Activated T-helper 1 cell treated with anti-CD3 and anti-CD28 coated beads, Interleukin-12 subunit alpha, Interleukin-12 subunit beta, Interleukin-2, Interleukin-4 antibody, amounts not matched to agents 30 ng/mL and 10 ng/mL and 1 ng/mL, durations not matched to agents 14 hours and 24 hours and 36 hours (primary cell): ENCODE data around the gene SLC22A1. TPM values are rescaled to one million over a fixed set of nuclear protein-coding genes. Genes with fewer than 3 reads are reported as not detected.

Source experiments
- total RNA-seq: library from RNA; stranded (reverse); gene quantifications from 2 replicates; pipeline ENCODE4 v1.2.3, GENCODE V29; 2022

The SLC22A1 gene
- total RNA-seq, 1 donor from 2014 or later: 3.7 TPM

Other genes starting within 250 kb of the SLC22A1 start
- not detected in 2 replicates for gene MAS1, start 230.8 kb upstream of the SLC22A1 start, total RNA-seq
- gene IGF2R, start 152.7 kb upstream of the SLC22A1 start, total RNA-seq: 118 and 126 TPM in 2 replicates
- gene SLC22A2, start 137.0 kb downstream of the SLC22A1 start, total RNA-seq: not detected in 2 replicates
- gene SLC22A3, start 226.6 kb downstream of the SLC22A1 start, total RNA-seq: not detected in 2 replicates